DOHH2 (cell line): ENCODE results near the gene PPFIBP2.

Experiments
- H3F3A ChIP-seq: fragments of 200-600 bp; sonication (generic), shearing (Covaris generic); 2 replicates; pipeline ENCODE4 v1.6.0; 2016; ENCODE audit warnings: antibody characterized with exemption, mild to moderate bottlenecking; ENCODE audit not compliant: control insufficient read depth, insufficient read depth
- H3K27ac ChIP-seq: fragments of 200-600 bp; sonication (generic); 2 replicates; pipeline ENCODE4 v1.5.1; 2014; ENCODE audit warnings: low read depth, mild to moderate bottlenecking, low read length, moderate library complexity
- H3K27me3 ChIP-seq: fragments of 200-600 bp; sonication (generic); 2 replicates; pipeline ENCODE4 v1.6.1; 2014; ENCODE audit warnings: mild to moderate bottlenecking, low read length, mixed read lengths; ENCODE audit not compliant: control insufficient read depth
- H3K36me3 ChIP-seq: fragments of 200-600 bp; sonication (generic); 2 replicates; pipeline ENCODE4 v1.6.1; 2014; ENCODE audit warnings: mild to moderate bottlenecking, low read length, moderate library complexity, mixed read lengths; ENCODE audit not compliant: control insufficient read depth
- H3K4me1 ChIP-seq: fragments of 200-600 bp; sonication (generic); 2 replicates; pipeline ENCODE4 v1.6.1; 2014; ENCODE audit warnings: mild to moderate bottlenecking, low read length, mixed read lengths; ENCODE audit not compliant: control insufficient read depth
- H3K4me2 ChIP-seq: fragments of 200-600 bp; sonication (generic); 2 replicates; pipeline ENCODE4 v1.6.0; 2014; ENCODE audit warnings: mild to moderate bottlenecking, low read length, moderate library complexity
- H3K4me3 ChIP-seq: fragments of 200-600 bp; sonication (generic); 2 replicates; pipeline ENCODE4 v1.5.1; 2014; ENCODE audit warnings: mild to moderate bottlenecking, low read length, mixed read lengths
- H3K79me2 ChIP-seq: fragments of 200-600 bp; sonication (generic); 2 replicates; pipeline ENCODE4 v1.6.1; 2014; ENCODE audit warnings: mild to moderate bottlenecking, low read length, mixed read lengths; ENCODE audit not compliant: control insufficient read depth
- H3K9me2 ChIP-seq: fragments of 200-600 bp; sonication (generic); replicated peaks from 2 replicates; pipeline ENCODE4 v1.6.1; 2014; ENCODE audit warnings: mild to moderate bottlenecking, low read length, mixed read lengths; ENCODE audit not compliant: control insufficient read depth
- H3K9me3 ChIP-seq: fragments of 200-600 bp; sonication (generic); 2 replicates; pipeline ENCODE4 v1.6.1; 2014; ENCODE audit warnings: antibody characterized with exemption, low read length, mixed read lengths; ENCODE audit not compliant: control insufficient read depth, insufficient read depth
- H4K20me1 ChIP-seq: fragments of 200-600 bp; sonication (generic); 2 replicates; pipeline ENCODE4 v1.6.0; 2014; ENCODE audit warnings: low read depth, mild to moderate bottlenecking, antibody characterized with exemption, low read length, moderate library complexity; ENCODE audit not compliant: control insufficient read depth, insufficient read depth
- CTCF ChIP-seq: fragments of 200-600 bp; sonication (generic); IDR thresholded peaks from one replicate; pipeline ENCODE4 v1.5.1; 2014; ENCODE audit warnings: antibody characterized with exemption, mild to moderate bottlenecking, low read depth, low read length; ENCODE audit not compliant: poor library complexity, severe bottlenecking
- EZH2phosphoT487 ChIP-seq: fragments of 200-600 bp; sonication (generic); IDR thresholded peaks from 2 replicates; pipeline ENCODE4 v1.6.1; 2017; ENCODE audit warnings: borderline replicate concordance, mild to moderate bottlenecking, antibody characterized with exemption, low read length, moderate library complexity, mixed read lengths

Gene PPFIBP2

GRCh38 chr11:7605186-7605943 is 91.6 kb downstream of the PPFIBP2 start:
- Histone ChIP-seq H3K9me3 (no peaks in the 10 kb centered on the region), H3K36me3 (peaks cover under 1% of the 10 kb centered on the region; the same call in 1 of the 2 replicates), H3K9me2 (no peaks in the 10 kb centered on the region), H3K4me1 (no peaks in the 10 kb centered on the region), H3K4me3 (no peak overlapping the region), H3K27ac (no peak overlapping the region), H4K20me1 (no peaks in the 10 kb centered on the region), H3K4me2 (no peak overlapping the region), H3K79me2 (no peaks in the 10 kb centered on the region), H3K27me3 (no peaks in the 10 kb centered on the region), H3F3A (no peaks in the 10 kb centered on the region)
- TF ChIP-seq EZH2phosphoT487 (no peak), CTCF (no peak)

GRCh38 chr11:7606496-7606895 is 92.7 kb downstream of the PPFIBP2 start:
- Histone ChIP-seq H3K9me2 (no peaks in the 10 kb centered on the region), H4K20me1 (no peaks in the 10 kb centered on the region), H3F3A (no peaks in the 10 kb centered on the region), H3K36me3 (peaks cover 3% of the 10 kb centered on the region; the same call in 1 of the 2 replicates), H3K9me3 (no peaks in the 10 kb centered on the region), H3K27ac (no peak overlapping the region), H3K4me3 (no peak overlapping the region), H3K27me3 (no peaks in the 10 kb centered on the region), H3K4me1 (no peaks in the 10 kb centered on the region), H3K4me2 (no peak overlapping the region), H3K79me2 (no peaks in the 10 kb centered on the region)
- TF ChIP-seq EZH2phosphoT487 (no peak), CTCF (no peak)

- TF ChIP-seq EZH2phosphoT487, result no peak
- no peak for TF ChIP-seq CTCF
- Histone ChIP-seq H4K20me1 (no peaks in the 10 kb centered on the region), H3K27ac (no peak overlapping the region), H3K4me3 (no peak overlapping the region), H3K9me2 (no peaks in the 10 kb centered on the region), H3K79me2 (no peaks in the 10 kb centered on the region), H3K4me2 (no peak overlapping the region), H3K4me1 (no peaks in the 10 kb centered on the region), H3F3A (no peaks in the 10 kb centered on the region), H3K9me3 (no peaks in the 10 kb centered on the region), H3K36me3 (peaks cover 3% of the 10 kb centered on the region; the same call in 1 of the 2 replicates), H3K27me3 (no peaks in the 10 kb centered on the region)
Measured at GRCh38 chr11:7609015-7609414, 95.2 kb downstream of the PPFIBP2 start.
